GM23338 (cell line): ENCODE measurements around the gene ATP8A2. TPM values are rescaled to one million over a fixed set of nuclear protein-coding genes. Genes with fewer than 3 reads are reported as not detected.

ENCODE experiments used
- ATAC-seq: fragments of 200-7000 bp; cut with Tn5 transposase; 3 replicates; pipeline ENCODE4 v1.9.1; 2020
- DNase-seq: peaks from one replicate; pipeline ENCODE4 v3.0.0-alpha.2; 2015; ENCODE audit warnings: low spot score
- H2AFZ ChIP-seq: fragments of 200-600 bp; sonication (generic); 2 replicates; pipeline ENCODE4 v1.8.0; 2016; ENCODE audit warnings: antibody characterized with exemption, mild to moderate bottlenecking, moderate library complexity
- H3F3A ChIP-seq: fragments of 200-600 bp; sonication (generic); replicated peaks from 2 replicates; pipeline ENCODE4 v1.8.0; 2017; ENCODE audit warnings: antibody characterized with exemption, mixed run types, low read depth
- H3K27ac ChIP-seq: fragments of 200-600 bp; sonication (generic); 2 replicates; pipeline ENCODE4 v1.6.1; 2016; ENCODE audit warnings: low read depth
- H3K27me3 ChIP-seq: fragments of 200-600 bp; sonication (generic); 2 replicates; pipeline ENCODE4 v1.8.0; 2016; ENCODE audit warnings: mild to moderate bottlenecking, mixed run types, moderate library complexity; ENCODE audit not compliant: insufficient read depth
- H3K36me3 ChIP-seq: fragments of 200-600 bp; sonication (generic); 2 replicates; pipeline ENCODE4 v1.8.0; 2016; ENCODE audit warnings: mild to moderate bottlenecking; ENCODE audit not compliant: insufficient read depth
- H3K4me1 ChIP-seq: fragments of 200-600 bp; sonication (generic); 2 replicates; pipeline ENCODE4 v1.8.0; 2016; ENCODE audit warnings: mild to moderate bottlenecking, moderate library complexity; ENCODE audit not compliant: insufficient read depth
- H3K4me2 ChIP-seq: fragments of 200-600 bp; sonication (generic); 2 replicates; pipeline ENCODE4 v1.7.1; 2017; ENCODE audit warnings: mixed run types
- H3K4me3 ChIP-seq: fragments of 200-600 bp; sonication (generic); 2 replicates; pipeline ENCODE4 v1.6.1; 2016; ENCODE audit warnings: mixed run types
- H3K79me2 ChIP-seq: fragments of 200-600 bp; sonication (generic); replicated peaks from 2 replicates; pipeline ENCODE4 v1.8.0; 2017; ENCODE audit warnings: mild to moderate bottlenecking; ENCODE audit not compliant: insufficient read depth
- H3K9me2 ChIP-seq: fragments of 200-600 bp; sonication (generic); 2 replicates; pipeline ENCODE4 v1.8.0; 2017; ENCODE audit not compliant: insufficient read depth
- H4K20me1 ChIP-seq: fragments of 200-600 bp; sonication (generic); replicated peaks from 2 replicates; pipeline ENCODE4 v1.8.0; 2017; ENCODE audit warnings: mild to moderate bottlenecking; ENCODE audit not compliant: insufficient read depth
- H3K27ac Mint-ChIP-seq: 2 replicates; pipeline ENCODE4 v1.8.0; 2020; ENCODE audit warnings: inconsistent platforms, mild to moderate bottlenecking, moderate library complexity, mixed read lengths
- H3K27me3 Mint-ChIP-seq: 3 replicates; pipeline ENCODE4 v1.8.0; 2022; ENCODE audit warnings: low read depth, mild to moderate bottlenecking, moderate library complexity, mixed read lengths, inconsistent platforms; ENCODE audit not compliant: insufficient read depth, poor library complexity
- H3K36me3 Mint-ChIP-seq: 3 replicates; pipeline ENCODE4 v1.8.0; 2021; ENCODE audit warnings: low read depth, mild to moderate bottlenecking, inconsistent platforms, moderate library complexity, mixed read lengths
- H3K4me1 Mint-ChIP-seq: 3 replicates; pipeline ENCODE4 v1.8.0; 2020; ENCODE audit warnings: mild to moderate bottlenecking, inconsistent platforms, mixed read lengths
- H3K4me3 Mint-ChIP-seq: 3 replicates; pipeline ENCODE4 v1.8.0; 2021; ENCODE audit warnings: moderate library complexity, mild to moderate bottlenecking, inconsistent platforms, mixed read lengths
- H3K9me3 Mint-ChIP-seq: 3 replicates; pipeline ENCODE4 v1.8.0; 2020; ENCODE audit warnings: moderate library complexity, mild to moderate bottlenecking, inconsistent platforms, mixed read lengths
- CREB1 ChIP-seq: fragments of 250-450 bp; sonication (Bioruptor Pico); IDR thresholded peaks from 2 replicates; pipeline ENCODE4 v1.5.0; 2020; ENCODE audit warnings: low read depth, mild to moderate bottlenecking, moderate library complexity
- CTCF ChIP-seq, 2 experiments: fragments of 200-600 bp in 1 of 2; sonication (generic) in 1 of 2; conservative IDR thresholded peaks; 2 replicates each; pipeline versions ENCODE4 v1.5.1 to v1.6.1; 2016 to 2017; ENCODE audit warnings: antibody characterized with exemption in 2 of 2, low read depth in 2 of 2, mild to moderate bottlenecking in 2 of 2, moderate library complexity in 1 of 2
- ETS1 ChIP-seq: IDR thresholded peaks from 2 replicates; pipeline ENCODE4 v1.6.1; 2016; ENCODE audit warnings: antibody characterized with exemption
- EZH2phosphoT487 ChIP-seq: fragments of 200-600 bp; sonication (generic); IDR thresholded peaks from one replicate; pipeline ENCODE4 v1.8.1; 2018; ENCODE audit warnings: antibody characterized with exemption; ENCODE audit not compliant: unreplicated experiment
- JUNB ChIP-seq: IDR thresholded peaks from one replicate; pipeline ENCODE4 v1.6.1; 2016; ENCODE audit warnings: antibody characterized with exemption; ENCODE audit not compliant: unreplicated experiment
- NANOG ChIP-seq: IDR thresholded peaks from 2 replicates; pipeline ENCODE4 v1.6.1; 2016; ENCODE audit warnings: antibody characterized with exemption, borderline replicate concordance
- POLR2AphosphoS5 ChIP-seq: IDR thresholded peaks from 2 replicates; pipeline ENCODE4 v1.6.1; 2016; ENCODE audit warnings: antibody characterized with exemption, low read depth
- STAT1 ChIP-seq: IDR thresholded peaks from one replicate; pipeline ENCODE4 v1.6.1; 2016; ENCODE audit warnings: antibody characterized with exemption; ENCODE audit not compliant: unreplicated experiment
- ZNF331 ChIP-seq: fragments of 250-450 bp; sonication (Bioruptor Pico); IDR thresholded peaks from 2 replicates; pipeline ENCODE4 v1.5.0; 2020; ENCODE audit warnings: low read depth, mild to moderate bottlenecking, moderate library complexity
- ZNF462 ChIP-seq: fragments of 250-450 bp; sonication (Bioruptor Pico); IDR thresholded peaks from 2 replicates; pipeline ENCODE4 v1.5.0; 2020; ENCODE audit warnings: mild to moderate bottlenecking, moderate library complexity
- polyA plus RNA-seq: library from polyadenylated mRNA; unstranded; fragments of >200 nt; fragmentation: Nextera tagmentation; extraction: Ambion mirVana; gene quantifications from 2 replicates; pipeline ENCODE4 v1.2.1, GENCODE V29; 2016
- total RNA-seq: library from RNA; depleted of rRNA; stranded (reverse); fragments of >200 nt; shearing (Covaris generic); gene quantifications from 2 replicates; pipeline ENCODE4 v1.2.3, GENCODE V29; 2014

The ATP8A2 gene
- total and polyA plus RNA-seq, 2 experiments from 2014 or later = 5.7 to 8.8 TPM

DNA sequence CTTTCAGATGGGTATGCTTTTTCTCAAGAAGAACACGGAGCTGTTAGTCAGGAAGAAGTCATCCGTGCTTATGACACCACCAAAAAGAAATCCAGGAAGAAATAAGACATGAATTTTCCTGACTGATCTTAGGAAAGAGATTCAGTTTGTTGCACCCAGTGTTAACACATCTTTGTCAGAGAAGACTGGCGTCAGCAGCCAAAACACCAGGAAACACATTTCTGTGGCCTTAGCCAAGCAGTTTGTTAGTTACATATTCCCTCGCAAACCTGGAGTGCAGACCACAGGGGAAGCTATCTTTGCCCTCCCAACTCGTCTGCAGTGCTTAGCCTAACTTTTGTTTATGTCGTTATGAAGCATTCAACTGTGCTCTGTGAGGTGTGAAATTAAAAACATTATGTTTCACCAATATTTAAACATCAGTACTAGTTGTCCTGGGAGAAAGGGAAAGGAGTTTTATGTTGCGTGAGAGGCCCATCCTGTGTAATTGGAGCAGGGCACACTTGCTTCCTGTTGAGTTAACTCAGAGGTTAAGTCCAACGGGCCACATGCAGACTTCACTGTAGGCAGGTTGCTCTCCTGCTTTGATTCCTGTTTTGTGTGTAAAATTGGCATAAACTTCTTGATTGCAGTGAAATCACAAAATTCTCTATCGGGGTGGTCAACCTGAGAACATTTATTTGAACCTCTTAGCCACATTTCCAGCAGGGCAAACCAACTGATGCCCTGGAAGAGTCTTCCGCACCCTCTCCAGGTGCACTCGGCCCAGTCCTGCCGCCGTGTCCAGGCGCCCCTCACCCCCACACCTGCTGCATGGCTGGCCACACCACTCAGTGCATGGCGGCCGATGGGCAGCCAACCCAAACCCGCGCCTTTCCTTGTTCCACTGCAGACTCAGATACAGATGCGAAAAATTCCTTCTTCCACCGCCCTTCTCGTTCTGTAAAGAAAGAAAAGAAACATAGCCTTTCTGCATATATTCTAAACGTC, 648.4 kb downstream of the ATP8A2 start:
- H4K20me1 ChIP-seq = no peaks in the 10 kb centered on the region; the same call in 1 of the 2 replicates
- peaks cover 8% of the 10 kb centered on the region for H3K4me1 ChIP-seq
- Mint-ChIP-seq H3K36me3 (no peaks in the 10 kb centered on the region; the same call in 2 of the 3 replicates), H3K27ac (no peak overlapping the region), H3K4me1 (peaks cover 43% of the 10 kb centered on the region), H3K4me3 (no peak overlapping the region), H3K9me3 (no peaks in the 10 kb centered on the region), H3K27me3 (peaks cover 5% of the 10 kb centered on the region)
- H3K4me3 ChIP-seq = no peak overlapping the region
- no peak overlapping the region for H3K4me2 ChIP-seq
- H3K79me2 ChIP-seq = no peaks in the 10 kb centered on the region
- no peak for DNase-seq
- H2AFZ ChIP-seq = no peak overlapping the region
- no peaks in the 10 kb centered on the region for H3K27me3 ChIP-seq
- H3F3A ChIP-seq = no peaks in the 10 kb centered on the region
- H3K36me3 ChIP-seq = no peaks in the 10 kb centered on the region
- no peaks in the 10 kb centered on the region for H3K9me2 ChIP-seq
- no peak for TF ChIP-seq POLR2AphosphoS5
- TF ChIP-seq ZNF462 (CRISPR knock-in tag) = no peak
- peak overlapping the region; percentile 57; the same call in 1 of the 2 replicates for H3K27ac ChIP-seq
- ATAC-seq = peak; percentile 17; the same call in 1 of the 3 replicates

GRCh38 chr13:26020891-26021290, 649.1 kb downstream of the ATP8A2 start:
- no peaks in the 10 kb centered on the region for H4K20me1 ChIP-seq
- Mint-ChIP-seq H3K27ac (no peak overlapping the region), H3K9me3 (no peaks in the 10 kb centered on the region), H3K4me3 (no peak overlapping the region), H3K36me3 (no peaks in the 10 kb centered on the region; the same call in 2 of the 3 replicates), H3K4me1 (peaks cover 45% of the 10 kb centered on the region), H3K27me3 (peaks cover 12% of the 10 kb centered on the region)
- no peaks in the 10 kb centered on the region for H3K27me3 ChIP-seq
- H3F3A ChIP-seq = no peaks in the 10 kb centered on the region
- H3K4me1 ChIP-seq = peaks cover 15% of the 10 kb centered on the region
- no peaks in the 10 kb centered on the region for H3K79me2 ChIP-seq
- no peak overlapping the region for H3K4me2 ChIP-seq
- H3K9me2 ChIP-seq = no peaks in the 10 kb centered on the region
- H3K27ac ChIP-seq = no peak overlapping the region
- H3K36me3 ChIP-seq = no peaks in the 10 kb centered on the region
- H3K4me3 ChIP-seq = no peak overlapping the region
- ATAC-seq (no peak), DNase-seq (no peak)
- no peak overlapping the region for H2AFZ ChIP-seq
- TF ChIP-seq ZNF331 = no peak
- TF ChIP-seq EZH2phosphoT487 = no peak
- TF ChIP-seq NANOG = no peak
- no peak for TF ChIP-seq CTCF (conservative IDR thresholded peaks at IDR 0.05; ENCODE audit: low read depth in 2 of 2)
- TF ChIP-seq POLR2AphosphoS5 = no peak
- no peak for TF ChIP-seq ETS1
- TF ChIP-seq JUNB = no peak
- no peak for TF ChIP-seq STAT1
- TF ChIP-seq CREB1 (CRISPR knock-in tag) = no peak
